Ectodermal cell (in vitro differentiated cells): Measurements from ENCODE around the gene EML6.
"Not testable (repeated sequence)": the region's sequence is repeated elsewhere in the genome, so short reads cannot be mapped to it uniquely, and the experiment has no call there.

ENCODE experiments used
- H3K27ac ChIP-seq: 2 replicates; pipeline ENCODE4 v1.7.0; 2013; ENCODE audit warnings: mild to moderate bottlenecking, low read depth, low read length; ENCODE audit not compliant: insufficient read depth, poor library complexity, severe bottlenecking
- H3K27me3 ChIP-seq: 2 replicates; pipeline ENCODE4 v1.7.0; 2013; ENCODE audit warnings: mild to moderate bottlenecking, low read length; ENCODE audit not compliant: insufficient read depth, control insufficient read depth, poor library complexity, severe bottlenecking
- H3K36me3 ChIP-seq: one replicate; pipeline ENCODE4 v1.7.0; 2013; ENCODE audit warnings: low read length; ENCODE audit not compliant: control insufficient read depth, insufficient read depth
- H3K4me1 ChIP-seq: one replicate; pipeline ENCODE4 v1.7.0; 2013; ENCODE audit warnings: low read length; ENCODE audit not compliant: control insufficient read depth, insufficient read depth
- H3K4me3 ChIP-seq: 2 replicates; pipeline ENCODE4 v1.7.0; 2013; ENCODE audit warnings: low read depth, low read length, control low read depth; ENCODE audit not compliant: insufficient read depth
- H3K9me3 ChIP-seq: 2 replicates; pipeline ENCODE4 v1.7.0; 2013; ENCODE audit warnings: mild to moderate bottlenecking, low read length, moderate library complexity; ENCODE audit not compliant: control insufficient read depth
- WGBS, 2 experiments: methylation state at CpG; one replicate each; pipeline ENCODE4 v1.1.7; 2013; ENCODE audit warnings: missing lambda C conversion rate in 2 of 2; 5-methylcytosine and 5-hydroxymethylcytosine counted together

Gene EML6

DNA sequence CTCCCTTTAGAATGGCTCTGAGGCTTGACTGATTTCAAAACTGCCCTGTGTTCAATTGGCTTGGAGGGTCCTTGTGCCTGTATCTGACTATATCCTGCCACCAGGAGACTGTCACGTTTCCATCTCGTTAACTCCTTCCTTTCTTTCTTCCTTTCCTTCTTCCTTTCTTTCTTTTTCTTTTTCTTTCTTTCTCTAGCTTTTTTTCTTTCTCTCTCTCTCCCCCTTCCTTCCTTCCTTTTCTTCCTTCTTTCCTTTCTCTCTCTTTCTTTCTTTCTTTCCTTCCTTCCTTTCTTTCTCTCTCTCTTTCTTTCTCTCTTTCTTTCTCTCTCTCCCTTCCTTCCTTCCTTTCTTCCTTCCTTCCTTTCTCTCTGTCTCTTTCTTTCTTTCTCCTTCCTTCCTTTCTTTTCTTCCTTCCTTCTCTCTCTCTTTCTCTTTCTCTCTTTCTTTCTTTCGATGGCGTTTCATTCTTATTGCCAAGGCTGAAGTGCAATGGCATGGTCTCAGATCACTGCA lies 38.1 kb upstream of the EML6 start:
- H3K4me3 ChIP-seq: no peak overlapping the region
- no peak overlapping the region for H3K27ac ChIP-seq
- 83 to 85% methylated on average over 4 of the region's 4 CpGs for WGBS, 2 experiments
- no peaks in the 10 kb centered on the region for H3K4me1 ChIP-seq
- no peaks in the 10 kb centered on the region for H3K9me3 ChIP-seq
- no peaks in the 10 kb centered on the region for H3K36me3 ChIP-seq
- H3K27me3 ChIP-seq: no peaks in the 10 kb centered on the region

DNA sequence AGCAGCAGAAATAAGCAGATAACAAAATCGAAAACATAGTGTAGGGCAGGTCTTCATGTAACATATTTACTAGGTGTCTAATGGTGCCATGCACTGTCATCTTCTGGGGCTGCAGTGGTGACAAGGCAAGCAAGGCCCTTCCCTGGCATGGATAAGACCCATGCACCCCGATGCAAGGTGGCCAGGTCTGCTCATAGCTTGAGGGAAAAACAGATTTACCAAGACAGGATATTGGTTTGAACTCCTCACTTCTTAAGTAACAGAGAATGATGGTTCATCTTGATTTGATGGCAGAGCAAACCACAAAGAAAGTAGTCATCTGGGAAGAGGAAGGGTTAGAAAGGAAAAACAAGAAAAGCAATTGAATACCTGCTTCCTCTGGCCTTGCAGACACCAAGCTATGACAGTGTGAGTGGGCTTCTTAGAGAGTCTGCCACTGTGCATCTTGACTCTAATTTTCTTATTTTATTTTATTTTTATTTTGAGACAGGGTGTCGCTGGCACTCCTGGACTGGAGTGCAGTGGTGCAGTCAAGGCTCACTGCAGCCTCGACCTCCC lies 35.8 kb upstream of the EML6 start:
- Histone ChIP-seq H3K4me3 (no peak overlapping the region), H3K36me3 (no peaks in the 10 kb centered on the region), H3K27ac (no peak overlapping the region), H3K9me3 (no peaks in the 10 kb centered on the region), H3K4me1 (no peaks in the 10 kb centered on the region), H3K27me3 (no peaks in the 10 kb centered on the region)
- 94 to 97% methylated on average over 4 of the region's 4 CpGs for WGBS, 2 experiments

DNA sequence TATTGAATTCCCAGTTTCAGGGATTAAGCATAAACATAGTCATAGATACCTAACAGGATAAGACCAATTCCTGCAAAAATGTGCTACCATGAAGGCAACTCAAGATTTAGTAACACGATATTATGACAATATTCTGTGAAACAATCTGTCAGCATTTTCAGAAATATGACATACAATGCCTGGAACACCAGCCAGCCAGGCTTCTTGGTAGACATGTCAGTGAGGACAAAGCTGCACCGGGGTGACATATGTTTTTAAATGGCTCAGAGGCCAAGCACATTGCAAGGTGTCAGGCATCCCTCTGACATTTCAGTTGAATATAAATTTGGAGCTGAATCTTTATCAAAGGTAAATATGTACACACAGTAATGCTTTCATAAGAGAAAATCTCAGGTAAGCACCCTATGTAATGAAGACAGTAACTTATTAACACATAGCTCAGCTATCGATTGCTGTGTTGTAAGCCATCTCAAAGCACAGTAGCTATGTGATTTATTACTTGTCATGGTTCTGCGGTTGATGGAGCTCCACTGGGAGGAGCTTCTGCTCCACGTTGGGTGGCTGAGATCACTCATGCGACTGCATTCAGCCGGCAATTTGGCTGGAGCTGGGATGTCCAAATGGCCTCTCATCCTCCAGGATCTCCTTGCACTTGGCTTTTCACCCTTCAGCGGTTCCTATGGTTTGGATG lies 31.9 kb upstream of the EML6 start:
- no peak overlapping the region for H3K27ac ChIP-seq
- 92 to 93% methylated on average over 8 of the region's 8 CpGs for WGBS, 2 experiments
- no peaks in the 10 kb centered on the region for H3K27me3 ChIP-seq
- no peaks in the 10 kb centered on the region for H3K4me1 ChIP-seq
- H3K4me3 ChIP-seq: no peak overlapping the region
- no peaks in the 10 kb centered on the region for H3K36me3 ChIP-seq
- no peaks in the 10 kb centered on the region for H3K9me3 ChIP-seq

DNA sequence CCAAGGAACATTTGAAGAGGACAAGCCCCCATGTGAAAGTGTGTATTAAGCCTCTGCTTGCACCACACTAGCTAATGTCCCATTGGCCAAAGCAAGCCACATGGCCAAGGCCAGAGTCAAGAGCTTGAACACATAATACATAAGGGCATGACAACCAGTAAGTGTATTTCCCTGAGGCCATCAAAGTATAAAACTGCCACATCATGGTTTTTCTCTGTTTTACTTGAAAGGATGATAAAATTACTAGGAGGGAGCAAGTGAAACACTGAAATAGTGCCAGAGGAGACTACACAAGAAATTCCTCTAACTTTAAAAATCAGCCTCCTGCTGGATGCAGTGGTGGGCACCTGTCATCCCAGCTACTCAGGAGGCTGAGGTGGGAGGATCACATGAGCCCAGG lies 30.9 kb upstream of the EML6 start:
- no peak overlapping the region for H3K4me3 ChIP-seq
- H3K27me3 ChIP-seq: no peaks in the 10 kb centered on the region
- H3K9me3 ChIP-seq: no peaks in the 10 kb centered on the region
- H3K4me1 ChIP-seq: no peaks in the 10 kb centered on the region
- H3K36me3 ChIP-seq: no peaks in the 10 kb centered on the region
- no peak overlapping the region for H3K27ac ChIP-seq

DNA sequence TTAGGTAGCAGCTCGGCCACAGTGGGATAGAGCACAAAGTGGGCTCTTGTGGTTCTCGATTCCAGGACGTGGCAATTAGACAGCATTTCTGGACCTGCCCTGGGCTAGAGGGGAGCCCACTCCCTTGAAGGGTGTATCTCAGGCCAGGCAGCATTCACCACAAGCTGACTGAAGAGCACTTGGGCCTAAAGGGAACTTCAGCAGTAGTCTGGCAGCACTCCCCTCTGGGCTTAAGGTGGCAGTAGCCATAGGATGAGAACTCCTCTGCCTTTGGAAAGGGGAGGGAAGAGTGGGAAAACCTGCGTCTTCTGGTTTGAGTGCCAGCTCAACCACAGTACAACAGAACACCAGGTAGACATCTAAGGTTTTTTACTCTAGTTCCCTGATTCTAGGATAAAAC lies 28.1 kb upstream of the EML6 start:
- 91 to 92% methylated on average over 4 of the region's 4 CpGs for WGBS, 2 experiments

DNA sequence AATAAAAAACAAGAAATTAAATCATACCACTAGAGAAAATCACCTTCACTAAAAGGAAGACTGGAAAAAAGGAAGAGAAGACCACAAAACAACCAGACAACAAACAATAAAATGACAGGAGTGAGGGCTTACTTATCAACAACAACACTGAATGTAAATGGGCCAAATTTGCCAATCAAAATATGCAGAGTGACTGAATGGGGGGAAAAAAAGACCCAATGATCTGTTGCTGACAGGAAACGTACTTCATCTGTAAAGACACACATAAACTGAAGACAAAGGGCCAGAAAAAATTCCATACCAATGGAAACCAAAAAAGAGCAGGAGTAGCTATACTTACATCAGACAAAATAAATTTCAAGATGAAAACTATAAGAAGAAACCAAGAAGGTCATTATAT lies 25.5 kb upstream of the EML6 start:
- WGBS, 2 experiments: 92% methylated on average over 1 of the region's 1 CpG; no CpG with 5 or more reads in 1 of the 2 experiments
- Histone ChIP-seq H3K36me3 (no peaks in the 10 kb centered on the region), H3K27ac (no peak overlapping the region), H3K4me1 (no peaks in the 10 kb centered on the region), H3K27me3 (no peaks in the 10 kb centered on the region), H3K9me3 (no peaks in the 10 kb centered on the region), H3K4me3 (no peak overlapping the region)

More for the DNA sequence above, 28.1 kb upstream of the EML6 start:
- H3K27me3 ChIP-seq: no peaks in the 10 kb centered on the region
- H3K9me3 ChIP-seq: no peaks in the 10 kb centered on the region
- no peak overlapping the region for H3K4me3 ChIP-seq
- H3K36me3 ChIP-seq: no peaks in the 10 kb centered on the region
- no peaks in the 10 kb centered on the region for H3K4me1 ChIP-seq
- H3K27ac ChIP-seq: no peak overlapping the region

DNA sequence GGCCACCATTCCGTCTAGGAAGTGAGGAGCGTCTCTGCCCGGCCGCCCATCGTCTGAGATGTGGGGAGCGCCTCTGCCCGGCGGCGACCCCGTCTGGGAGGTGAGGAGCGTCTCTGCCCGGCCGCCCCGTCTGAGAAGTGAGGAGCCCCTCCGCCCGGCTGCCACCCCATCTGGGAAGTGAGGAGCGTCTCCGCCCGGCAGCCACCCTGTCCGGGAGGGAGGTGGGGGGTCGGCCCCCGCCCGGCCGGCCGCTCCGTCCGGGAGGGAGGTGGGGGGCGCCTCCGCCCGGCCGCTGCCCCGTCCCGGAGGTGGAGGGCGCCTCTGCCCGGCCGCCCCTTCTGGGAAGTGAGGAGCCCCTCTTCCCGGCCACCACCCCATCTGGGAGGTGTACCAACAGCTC lies 24.5 kb upstream of the EML6 start:
- 96% methylated on average over 37 of the region's 37 CpGs for WGBS, 2 experiments
- H3K9me3 ChIP-seq, H3K27ac ChIP-seq, H3K27me3 ChIP-seq, H3K4me1 ChIP-seq, H3K36me3 ChIP-seq, H3K4me3 ChIP-seq: not testable (repeated sequence)

DNA sequence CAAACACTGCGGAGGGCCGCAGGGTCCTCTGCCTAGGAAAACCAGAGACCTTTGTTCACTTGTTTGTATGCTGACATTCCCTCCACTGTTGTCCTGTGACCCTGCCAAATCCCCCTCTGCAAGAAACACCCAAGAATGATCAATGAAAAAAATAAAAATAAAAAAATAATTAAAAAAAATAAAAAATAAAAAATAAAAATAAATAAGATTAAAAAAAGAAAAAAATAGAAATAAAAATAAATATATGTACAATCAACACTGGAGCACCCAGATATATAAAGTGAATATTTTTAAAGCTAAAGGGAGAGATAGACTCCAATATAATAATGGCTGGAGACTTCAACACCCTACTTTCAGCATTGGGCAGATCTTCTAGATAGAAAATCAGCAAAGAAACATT lies 23.8 kb upstream of the EML6 start:
- Histone ChIP-seq H3K4me1 (no peaks in the 10 kb centered on the region), H3K27me3 (no peaks in the 10 kb centered on the region), H3K36me3 (no peaks in the 10 kb centered on the region), H3K9me3 (no peaks in the 10 kb centered on the region), H3K27ac (no peak overlapping the region), H3K4me3 (no peak overlapping the region)
- 82% methylated on average over 2 of the region's 2 CpGs; no CpG with 5 or more reads in 1 of the 2 experiments for WGBS, 2 experiments

DNA sequence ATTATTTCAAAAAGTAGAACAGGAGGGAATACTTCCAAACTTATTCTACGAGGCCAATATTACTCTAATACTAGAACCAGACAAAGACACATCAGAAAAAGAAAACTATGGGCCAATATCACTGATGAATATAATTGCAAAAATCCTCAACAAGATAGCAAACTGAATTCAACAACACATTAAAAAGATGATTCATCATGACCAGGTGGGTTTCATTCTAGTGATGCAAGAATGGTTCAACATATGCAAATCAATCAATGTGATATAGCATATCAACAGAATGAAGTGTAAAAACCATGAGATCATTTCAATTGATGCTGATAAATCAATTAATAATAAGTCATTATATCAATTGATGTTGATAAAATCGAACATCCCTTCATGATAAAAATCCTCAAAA lies 22.4 kb upstream of the EML6 start:
- no peaks in the 10 kb centered on the region for H3K27me3 ChIP-seq
- no peaks in the 10 kb centered on the region for H3K9me3 ChIP-seq

DNA sequence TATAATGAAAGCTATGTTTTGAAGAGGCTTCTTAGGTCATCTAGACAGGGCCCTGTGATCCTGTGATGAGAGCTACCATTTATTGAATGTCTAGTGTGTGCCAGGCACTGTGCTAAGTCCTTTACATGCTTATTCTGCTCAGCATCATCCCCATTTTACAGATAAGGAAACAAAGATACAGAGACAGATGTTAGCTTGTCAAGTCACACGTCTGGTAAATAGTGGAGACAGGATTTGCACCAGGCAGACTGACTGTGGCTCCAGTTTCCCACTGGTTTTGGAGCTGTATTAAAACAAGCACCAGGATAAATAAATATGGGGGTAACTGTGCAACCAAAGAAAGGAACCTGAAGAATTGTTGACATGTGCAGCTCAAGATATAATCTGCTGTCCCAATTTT lies 19.2 kb upstream of the EML6 start:
- H3K27ac ChIP-seq: no peak overlapping the region
- WGBS, 2 experiments: 91 to 94% methylated on average over 1 of the region's 1 CpG
- no peaks in the 10 kb centered on the region for H3K9me3 ChIP-seq
- H3K36me3 ChIP-seq: no peaks in the 10 kb centered on the region
- no peak overlapping the region for H3K4me3 ChIP-seq
- H3K27me3 ChIP-seq: no peaks in the 10 kb centered on the region
- no peaks in the 10 kb centered on the region for H3K4me1 ChIP-seq

More for the DNA sequence above, 22.4 kb upstream of the EML6 start:
- WGBS, 2 experiments: 77 to 100% methylated on average over 1 to 2 of the region's 2 CpGs
- no peaks in the 10 kb centered on the region for H3K4me1 ChIP-seq
- H3K27ac ChIP-seq: no peak overlapping the region
- no peak overlapping the region for H3K4me3 ChIP-seq
- no peaks in the 10 kb centered on the region for H3K36me3 ChIP-seq
